CD4-positive, alpha-beta T cell (primary cell): ENCODE measurements around the gene RIPPLY2. TPM values are rescaled to one million over a fixed set of nuclear protein-coding genes. Genes with fewer than 3 reads are reported as not detected.
A peak's percentile ranks its signal among the peaks of the same experiment; 100 is the strongest.

Experiments
- ATAC-seq: fragments of 200-7000 bp; cut with Tn5 transposase; one replicate; pipeline ENCODE4 v1.10.0; 2022; ENCODE audit warnings: mild to moderate bottlenecking; ENCODE audit not compliant: poor library complexity
- CTCF ChIA-PET: fragments of 350-600 bp; sonication (Branson Sonifier 250); formaldehyde crosslinking; loops from one replicate; lab custom pipeline; 2021; ENCODE audit warnings: antibody characterized with exemption, inconsistent platforms; lab: Charles Lee
- POLR2A ChIA-PET: fragments of 350-600 bp; sonication (Branson Sonifier 250); formaldehyde crosslinking; loops from one replicate; lab custom pipeline; 2021; ENCODE audit warnings: antibody characterized with exemption, inconsistent platforms; lab: Charles Lee
- DNase-seq, 14 experiments: peaks; one replicate each; pipeline ENCODE4 v3.0.0-alpha.2; 2013 to 2020; ENCODE audit warnings: mixed read lengths in 2 of 14
- H3K27ac ChIP-seq, 2 donors: one replicate each; pipeline versions ENCODE4 v1.5.1 to v1.7.0; 2013; ENCODE audit warnings: low read length in 2 of 2, low read depth in 1 of 2, mild to moderate bottlenecking in 1 of 2
- H3K27me3 ChIP-seq, 2 experiments: 1 replicate in 1 of 2; 2 replicates in 1 of 2; pipeline versions ENCODE4 v1.6.1 to v1.7.0; 2013; ENCODE audit warnings: low read length in 2 of 2, control low read depth in 1 of 2, mild to moderate bottlenecking in 1 of 2, moderate library complexity in 1 of 2; ENCODE audit not compliant: insufficient read depth in 2 of 2, control insufficient read depth in 1 of 2
- H3K36me3 ChIP-seq: one replicate; pipeline ENCODE4 v1.6.1; 2013; ENCODE audit warnings: low read length, control low read depth; ENCODE audit not compliant: insufficient read depth
- H3K4me1 ChIP-seq: one replicate; pipeline ENCODE4 v1.6.1; 2013; ENCODE audit warnings: low read length, control low read depth; ENCODE audit not compliant: insufficient read depth
- H3K4me3 ChIP-seq: one replicate; pipeline ENCODE4 v1.5.1; 2013; ENCODE audit warnings: mild to moderate bottlenecking, low read length, moderate library complexity
- H3K9me3 ChIP-seq, 2 experiments: 1 replicate in 1 of 2; 2 replicates in 1 of 2; pipeline versions ENCODE4 v1.6.1 to v1.7.0; 2013; ENCODE audit warnings: low read length in 2 of 2, mild to moderate bottlenecking in 2 of 2, control low read depth in 1 of 2, moderate library complexity in 1 of 2; ENCODE audit not compliant: control insufficient read depth in 1 of 2, insufficient read depth in 1 of 2
- H3K27ac Mint-ChIP-seq: one replicate; pipeline ENCODE4 v1.8.0; 2020; ENCODE audit warnings: mixed read lengths
- H3K27me3 Mint-ChIP-seq: one replicate; pipeline ENCODE4 v1.8.0; 2021; ENCODE audit warnings: mixed read lengths
- H3K36me3 Mint-ChIP-seq: one replicate; pipeline ENCODE4 v1.8.0; 2021; ENCODE audit warnings: low read depth, mixed read lengths
- H3K4me1 Mint-ChIP-seq: one replicate; pipeline ENCODE4 v1.8.0; 2021; ENCODE audit warnings: low read depth, mixed read lengths
- H3K4me3 Mint-ChIP-seq: one replicate; pipeline ENCODE4 v1.8.0; 2020; ENCODE audit warnings: mild to moderate bottlenecking, mixed read lengths
- H3K9me3 Mint-ChIP-seq: one replicate; pipeline ENCODE4 v1.8.0; 2020; ENCODE audit warnings: mixed read lengths
- CTCF ChIP-seq: fragments of 200-600 bp; IDR thresholded peaks from one replicate; pipeline ENCODE4 v1.8.0; 2022; ENCODE audit warnings: antibody characterized with exemption, mild to moderate bottlenecking
- intact Hi-C, 2 experiments: fragments of 100-400 bp; cut with DNase I in 1 of 2; cut with micrococcal nuclease in 1 of 2; formaldehyde crosslinking; loops; one replicate each; pipeline versions ENCODE4 v1.15.1 to v1.9.0; 2023 to 2025; cut with DNase I, micrococcal nuclease
- total RNA-seq, 174 experiments: library from RNA in 2 of 174; stranded (reverse) in 2 of 174; gene quantifications; one replicate each; pipeline ENCODE4 v1.2.3 and lab custom pipeline; 2021 to 2026

RIPPLY2 gene
- total RNA-seq, 2 experiments from 2014 or later = not detected

GRCh38 chr6:83883240-83883639 is 30.1 kb downstream of the RIPPLY2 start:
- no peaks in the 10 kb centered on the region for H3K9me3 ChIP-seq
- H3K4me1 ChIP-seq = peaks cover 2% of the 10 kb centered on the region
- DNase-seq (no peak), ATAC-seq (no peak)
- H3K27me3 ChIP-seq = no peaks in the 10 kb centered on the region
- Mint-ChIP-seq H3K4me3 (no peak overlapping the region), H3K27ac (no peak overlapping the region), H3K4me1 (peaks cover 31% of the 10 kb centered on the region), H3K27me3 (no peaks in the 10 kb centered on the region), H3K9me3 (no peaks in the 10 kb centered on the region), H3K36me3 (no peaks in the 10 kb centered on the region)
- no peak for TF ChIP-seq CTCF
- H3K4me3 ChIP-seq = no peak overlapping the region
- ChIA-PET CTCF (no interaction called here), POLR2A (interaction anchor here (1.0 kb wide), 1 partner anchor 23 kb away, joined by 3 read pairs; the partner anchor contains the start of gene CYB5R4)
- intact Hi-C loops = loop anchor here in 1 of 2 experiments (5.0 kb wide), 1 partner anchor 1439 kb away; no protein-coding TSS in a partner anchor
- H3K27ac ChIP-seq = no peak overlapping the region
- H3K36me3 ChIP-seq = no peaks in the 10 kb centered on the region

GRCh38 chr6:83884523-83884922 is 31.4 kb downstream of the RIPPLY2 start:
- H3K27me3 ChIP-seq = no peaks in the 10 kb centered on the region
- H3K9me3 Mint-ChIP-seq = no peaks in the 10 kb centered on the region
- ChIA-PET CTCF (interaction anchor here (1.2 kb wide), 1 partner anchor 344 kb away, joined by 5 read pairs; no protein-coding TSS in a partner anchor), POLR2A (no interaction called here)
- DNase-seq = peak in 3 of 14 experiments; percentile 63 to 65 (median 65)
- no peaks in the 10 kb centered on the region for H3K9me3 ChIP-seq
- H3K27ac Mint-ChIP-seq = no peak overlapping the region
- intact Hi-C loops = loop anchor here (2.0 to 5.0 kb wide), 3 partner anchors 338 to 1438 kb away; partner anchors contain the start of gene CEP162 (in 1 of the 2)
- peaks cover 1% of the 10 kb centered on the region for H3K36me3 Mint-ChIP-seq
- no peaks in the 10 kb centered on the region for H3K4me1 ChIP-seq
- no peak overlapping the region for H3K4me3 ChIP-seq
- no peak overlapping the region for H3K27ac ChIP-seq
- peak; percentile 87 for TF ChIP-seq CTCF
- H3K36me3 ChIP-seq = no peaks in the 10 kb centered on the region
- no peaks in the 10 kb centered on the region for H3K27me3 Mint-ChIP-seq
- peaks cover 25% of the 10 kb centered on the region for H3K4me1 Mint-ChIP-seq
- peak; percentile 74 for ATAC-seq
- no peak overlapping the region for H3K4me3 Mint-ChIP-seq

GRCh38 chr6:83885984-83886383 is 32.8 kb downstream of the RIPPLY2 start:
- Mint-ChIP-seq H3K9me3 (no peaks in the 10 kb centered on the region), H3K27me3 (no peaks in the 10 kb centered on the region), H3K4me1 (peaks cover 13% of the 10 kb centered on the region), H3K27ac (no peak overlapping the region), H3K36me3 (peaks cover 9% of the 10 kb centered on the region), H3K4me3 (no peak overlapping the region)
- ATAC-seq (no peak), DNase-seq (no peak)
- Histone ChIP-seq H3K4me3 (no peak overlapping the region), H3K27ac (no peak overlapping the region), H3K36me3 (no peaks in the 10 kb centered on the region), H3K4me1 (no peaks in the 10 kb centered on the region), H3K27me3 (no peaks in the 10 kb centered on the region), H3K9me3 (no peaks in the 10 kb centered on the region)
- CTCF ChIA-PET = no interaction called here
- POLR2A ChIA-PET = no interaction called here
- intact Hi-C loops = loop anchor here (2.0 to 5.0 kb wide), 3 partner anchors 337 to 1596 kb away; partner anchors contain the start of gene CEP162 (in 1 of the 2)
- TF ChIP-seq CTCF = no peak
